K562 (cell line): ENCODE results near the gene HEMGN. TPM values are rescaled to one million over a fixed set of nuclear protein-coding genes. Genes with fewer than 3 reads are reported as not detected.

ENCODE experiments used
- CCNT2 ChIP-seq: IDR thresholded peaks from 2 replicates; pipeline ENCODE4 v1.6.1; 2011; ENCODE audit warnings: borderline replicate concordance, low read depth, mild to moderate bottlenecking, moderate library complexity, mixed read lengths, low read length; ENCODE audit not compliant: insufficient read length; ENCODE audit errors: extremely low read depth
- FIP1L1 ChIP-seq: fragments of 200-400 bp; formaldehyde crosslinking; IDR thresholded peaks from 2 replicates; pipeline ENCODE4 v1.6.1; 2018; ENCODE audit warnings: mild to moderate bottlenecking, low read depth, low read length; ENCODE audit not compliant: poor library complexity, severe bottlenecking
- HEY1 ChIP-seq: fragments of 250-450 bp; sonication (Bioruptor Pico); IDR thresholded peaks from 2 replicates; pipeline ENCODE4 v1.5.0; 2020; ENCODE audit warnings: mild to moderate bottlenecking, moderate library complexity, borderline replicate concordance
- ID3 ChIP-seq, 2 experiments: fragments of 250-450 bp in 1 of 2; fragments of 450-650 bp in 1 of 2; sonication (Bioruptor Pico) in 1 of 2; IDR thresholded peaks; 2 replicates each; pipeline versions ENCODE4 v1.6.1 to v1.8.0; 2016 to 2021; ENCODE audit warnings: mild to moderate bottlenecking in 2 of 2, moderate library complexity in 2 of 2, missing compliant biosample characterization in 1 of 2, missing genetic modification characterization in 1 of 2
- MECOM ChIP-seq: fragments of 250-450 bp; sonication (Bioruptor Pico); IDR thresholded peaks from 2 replicates; pipeline ENCODE4 v1.8.0; 2022; ENCODE audit warnings: inconsistent platforms
- RFX5 ChIP-seq: IDR thresholded peaks from 2 replicates; pipeline ENCODE4 v1.6.1; 2011; ENCODE audit warnings: low read depth, mild to moderate bottlenecking, improper control_type of control experiment, low read length
- RNF2 ChIP-seq: sonication (generic); IDR thresholded peaks from 2 replicates; pipeline ENCODE4 v1.6.1; 2016
- SRSF1 ChIP-seq: fragments of 200-400 bp; formaldehyde crosslinking; IDR thresholded peaks from 2 replicates; pipeline ENCODE4 v1.6.1; 2017; ENCODE audit warnings: mild to moderate bottlenecking, low read depth, low read length, moderate library complexity
- TAF1 ChIP-seq: IDR thresholded peaks from 2 replicates; pipeline ENCODE4 v1.6.1; 2011; ENCODE audit warnings: mild to moderate bottlenecking, low read length, moderate library complexity; ENCODE audit not compliant: insufficient read depth, control insufficient read depth, severe bottlenecking; ENCODE audit errors: extremely low read depth
- ZC3H8 ChIP-seq: fragments of 450-650 bp; IDR thresholded peaks from 2 replicates; pipeline ENCODE4 v1.6.1; 2017
- ZNF431 ChIP-seq: sonication (generic); formaldehyde crosslinking; IDR thresholded peaks from 2 replicates; pipeline ENCODE4 v1.8.0; 2022; ENCODE audit warnings: mild to moderate bottlenecking, missing genetic modification reagents
- ZNF639 ChIP-seq, 2 experiments: fragments of 200-800 bp in 1 of 2; sonication (Bioruptor generic) in 1 of 2; sonication (generic) in 1 of 2; formaldehyde crosslinking in 1 of 2; IDR thresholded peaks in 1 of 2; conservative IDR thresholded peaks in 1 of 2; 2 replicates each; pipeline versions ENCODE4 v1.5.0 to v1.6.1; 2016 to 2020; ENCODE audit warnings: missing compliant biosample characterization in 1 of 2, missing genetic modification characterization in 1 of 2, missing genetic modification reagents in 1 of 2
- ZNF830 ChIP-seq: fragments of 250-450 bp; sonication (Bioruptor Pico); IDR thresholded peaks from 2 replicates; pipeline ENCODE4 v1.5.0; 2021; ENCODE audit warnings: mild to moderate bottlenecking
- polyA plus RNA-seq, 8 experiments: library from polyadenylated mRNA; depleted of rRNA in 4 of 8; stranded (reverse) in 5 of 8; unstranded in 3 of 8; fragments of >200 nt; fragmentation: Nextera tagmentation in 2 of 8; fragmentation: Illumina TruSeq in 1 of 8; extraction: Ambion mirVana in 2 of 8; extraction: Trizol in 1 of 8; gene quantifications; 2 replicates each; pipeline versions ENCODE4 v1.2.1 to v1.2.3, GENCODE V29; 2011 to 2014; ENCODE audit warnings: inconsistent platforms in 1 of 8, missing spikeins in 1 of 8
- total RNA-seq, 7 experiments: library from RNA; depleted of rRNA in 6 of 7; stranded (reverse); fragments of >200 nt in 6 of 7; fragmentation: Illumina TruSeq in 2 of 7; extraction: Trizol in 2 of 7; gene quantifications; 2 replicates each; pipeline versions ENCODE4 v1.2.1 to v1.2.3, GENCODE V29; 2011 to 2021; ENCODE audit warnings: low replicate concordance in 1 of 7
- TF ChIP-seq, protein P1 (sequence below): fragments of 250-450 bp; sonication (Bioruptor Pico); IDR thresholded peaks from 2 replicates; pipeline ENCODE4 v1.5.0; 2021; ENCODE audit warnings: mild to moderate bottlenecking, borderline replicate concordance
- TF ChIP-seq, protein P2 (sequence below), 3 experiments: fragments of 200-800 bp in 1 of 3; fragments of 250-450 bp in 1 of 3; fragments of 450-650 bp in 1 of 3; sonication (Bioruptor Pico) in 1 of 3; sonication (Bioruptor generic) in 1 of 3; formaldehyde crosslinking in 1 of 3; IDR thresholded peaks; 2 replicates each; pipeline versions ENCODE4 v1.6.1 to v1.8.0; 2016 to 2022; ENCODE audit warnings: mild to moderate bottlenecking in 2 of 3, missing genetic modification characterization in 2 of 3, missing compliant biosample characterization in 1 of 3, moderate library complexity in 1 of 3

The HEMGN gene
- total and polyA plus RNA-seq, 9 of the 15 experiments (the other 6 are each of a cell fraction or from before 2014, with no cell fraction given), result 56.3 to 258 (median 137) TPM

DNA sequence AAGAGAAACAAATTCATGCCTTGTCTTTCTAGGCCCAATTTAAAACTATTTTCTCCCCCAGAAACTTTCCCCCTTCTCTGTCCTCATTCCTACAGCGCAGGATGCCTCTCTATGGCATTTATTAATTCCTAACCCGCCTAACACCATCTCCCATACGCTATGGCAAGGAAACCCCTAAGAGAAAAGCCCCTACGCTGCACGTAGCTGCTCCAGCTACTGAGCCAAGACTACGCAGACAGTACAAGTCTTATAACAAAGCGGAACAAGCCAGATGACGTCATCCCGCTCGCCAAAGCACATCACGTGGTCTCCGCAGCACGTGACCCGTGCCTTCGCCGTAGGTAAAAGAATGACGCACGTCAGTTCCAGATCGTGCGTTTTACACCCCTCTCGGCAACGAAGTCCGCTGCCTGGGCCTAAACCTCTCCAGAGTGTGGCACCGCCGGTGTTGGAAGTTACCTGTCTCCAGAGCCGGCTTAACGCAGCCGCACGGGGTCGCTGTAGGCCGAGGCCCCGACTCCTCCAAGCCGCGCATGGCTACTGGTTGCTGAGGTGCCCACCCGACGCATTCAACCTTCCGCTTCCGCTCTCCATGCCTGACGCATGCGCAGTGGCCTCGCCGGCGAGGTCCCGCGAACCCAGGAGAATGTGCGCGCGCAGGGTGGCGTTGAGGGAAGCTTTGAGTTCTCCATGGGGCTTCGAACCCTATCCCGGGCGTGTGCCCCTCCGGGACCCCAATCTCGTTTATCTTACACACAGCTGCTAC lies 15.8 kb downstream of the HEMGN start, which contains the start of gene TRMO (continued):
- TF ChIP-seq RNF2, result peak; percentile 94
- no peak for TF ChIP-seq ZC3H8
- TF ChIP-seq ZNF639 (CRISPR knock-in tag; conservative IDR thresholded peaks at IDR 0.05 in 1 of 2, IDR thresholded peaks at IDR 0.05 in 1 of 2), result peak in 1 of 2 experiments; percentile 90; a peak in 2 of 4 replicates
- no peak for TF ChIP-seq CCNT2
- TF ChIP-seq ID3 (CRISPR knock-in tag; IDR thresholded peaks at IDR 0.05), result peak; percentile 80
- TF ChIP-seq ID3 (tag; IDR thresholded peaks at IDR 0.05), result peak; percentile 96
- TF ChIP-seq TAF1, result peak; percentile 83
- 0 out of 2 replicates have a peak, but pooled peaks have one; percentile 81 for TF ChIP-seq ZNF830 (CRISPR knock-in tag)
- no peak for TF ChIP-seq RFX5
- TF ChIP-seq FIP1L1, result no peak
- TF ChIP-seq, protein P1, sequence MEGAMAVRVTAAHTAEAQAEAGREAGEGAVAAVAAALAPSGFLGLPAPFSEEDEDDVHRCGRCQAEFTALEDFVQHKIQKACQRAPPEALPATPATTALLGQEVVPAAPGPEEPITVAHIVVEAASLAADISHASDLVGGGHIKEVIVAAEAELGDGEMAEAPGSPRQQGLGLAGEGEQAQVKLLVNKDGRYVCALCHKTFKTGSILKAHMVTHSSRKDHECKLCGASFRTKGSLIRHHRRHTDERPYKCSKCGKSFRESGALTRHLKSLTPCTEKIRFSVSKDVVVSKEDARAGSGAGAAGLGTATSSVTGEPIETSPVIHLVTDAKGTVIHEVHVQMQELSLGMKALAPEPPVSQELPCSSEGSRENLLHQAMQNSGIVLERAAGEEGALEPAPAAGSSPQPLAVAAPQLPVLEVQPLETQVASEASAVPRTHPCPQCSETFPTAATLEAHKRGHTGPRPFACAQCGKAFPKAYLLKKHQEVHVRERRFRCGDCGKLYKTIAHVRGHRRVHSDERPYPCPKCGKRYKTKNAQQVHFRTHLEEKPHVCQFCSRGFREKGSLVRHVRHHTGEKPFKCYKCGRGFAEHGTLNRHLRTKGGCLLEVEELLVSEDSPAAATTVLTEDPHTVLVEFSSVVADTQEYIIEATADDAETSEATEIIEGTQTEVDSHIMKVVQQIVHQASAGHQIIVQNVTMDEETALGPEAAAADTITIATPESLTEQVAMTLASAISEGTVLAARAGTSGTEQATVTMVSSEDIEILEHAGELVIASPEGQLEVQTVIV, result peak; percentile 39; the same call in 1 of the 2 replicates
- TF ChIP-seq SRSF1, result no peak
- TF ChIP-seq, protein P2, sequence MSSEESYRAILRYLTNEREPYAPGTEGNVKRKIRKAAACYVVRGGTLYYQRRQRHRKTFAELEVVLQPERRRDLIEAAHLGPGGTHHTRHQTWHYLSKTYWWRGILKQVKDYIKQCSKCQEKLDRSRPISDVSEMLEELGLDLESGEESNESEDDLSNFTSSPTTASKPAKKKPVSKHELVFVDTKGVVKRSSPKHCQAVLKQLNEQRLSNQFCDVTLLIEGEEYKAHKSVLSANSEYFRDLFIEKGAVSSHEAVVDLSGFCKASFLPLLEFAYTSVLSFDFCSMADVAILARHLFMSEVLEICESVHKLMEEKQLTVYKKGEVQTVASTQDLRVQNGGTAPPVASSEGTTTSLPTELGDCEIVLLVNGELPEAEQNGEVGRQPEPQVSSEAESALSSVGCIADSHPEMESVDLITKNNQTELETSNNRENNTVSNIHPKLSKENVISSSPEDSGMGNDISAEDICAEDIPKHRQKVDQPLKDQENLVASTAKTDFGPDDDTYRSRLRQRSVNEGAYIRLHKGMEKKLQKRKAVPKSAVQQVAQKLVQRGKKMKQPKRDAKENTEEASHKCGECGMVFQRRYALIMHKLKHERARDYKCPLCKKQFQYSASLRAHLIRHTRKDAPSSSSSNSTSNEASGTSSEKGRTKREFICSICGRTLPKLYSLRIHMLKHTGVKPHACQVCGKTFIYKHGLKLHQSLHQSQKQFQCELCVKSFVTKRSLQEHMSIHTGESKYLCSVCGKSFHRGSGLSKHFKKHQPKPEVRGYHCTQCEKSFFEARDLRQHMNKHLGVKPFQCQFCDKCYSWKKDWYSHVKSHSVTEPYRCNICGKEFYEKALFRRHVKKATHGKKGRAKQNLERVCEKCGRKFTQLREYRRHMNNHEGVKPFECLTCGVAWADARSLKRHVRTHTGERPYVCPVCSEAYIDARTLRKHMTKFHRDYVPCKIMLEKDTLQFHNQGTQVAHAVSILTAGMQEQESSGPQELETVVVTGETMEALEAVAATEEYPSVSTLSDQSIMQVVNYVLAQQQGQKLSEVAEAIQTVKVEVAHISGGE (CRISPR knock-in tag; IDR thresholded peaks at IDR 0.05), result peak in 2 of 3 experiments; percentile 52 to 68; a peak in 3 of 6 replicates
- no peak for TF ChIP-seq ZNF431 (CRISPR knock-in tag)
- TF ChIP-seq HEY1, result peak; percentile 78; the same call in 1 of the 2 replicates
- TF ChIP-seq MECOM (CRISPR knock-in tag), result peak; percentile 65; the same call in 1 of the 2 replicates
